ENCODE measurements around the gene HSPA13. TPM values are rescaled to one million over a fixed set of nuclear protein-coding genes. Genes with fewer than 3 reads are reported as not detected.

Gene HSPA13
- total RNA-seq, 1 donor from 2014 or later: 67.2 TPM

DNA sequence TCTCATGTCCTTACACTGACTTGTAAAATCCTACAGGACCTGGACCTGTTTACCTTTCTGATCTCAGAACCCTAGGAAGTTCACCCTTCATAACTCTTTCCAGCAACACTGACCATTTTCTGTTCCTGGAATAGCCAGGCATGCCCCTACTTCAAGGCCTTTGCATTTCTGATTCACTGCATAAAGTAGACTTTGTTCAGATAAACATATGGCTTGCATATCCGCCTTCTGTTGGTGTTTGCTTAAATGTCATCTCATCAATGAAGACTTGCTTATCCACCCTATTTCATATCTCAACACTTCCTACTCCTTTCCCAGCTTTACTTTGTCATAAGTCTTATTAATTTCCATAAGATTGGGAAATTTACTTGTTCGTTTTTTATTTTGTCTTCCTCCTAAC, 57.4 kb downstream of the HSPA13 start:
- no peak for FAIRE-seq
- no peaks in the 10 kb centered on the region for H3K36me3 ChIP-seq (ENCODE audit: insufficient read depth, low read length)

More for the DNA sequence above, 57.4 kb downstream of the HSPA13 start:
- Histone ChIP-seq H2AFZ (ENCODE audit: low read depth, low read length) (no peak overlapping the region), H4K20me1 (ENCODE audit: insufficient read depth, low read length) (no peaks in the 10 kb centered on the region), H3K4me2 (ENCODE audit: low read length) (no peak overlapping the region), H3K9ac (ENCODE audit: low read length) (no peak overlapping the region), H3K4me3 (ENCODE audit: insufficient read depth, low read depth, low read length) (no peak overlapping the region), H3K27ac (ENCODE audit: low read depth, low read length) (no peak overlapping the region), H3K4me1 (ENCODE audit: insufficient read depth, low read length) (no peaks in the 10 kb centered on the region), H3K27me3 (ENCODE audit: insufficient read depth, low read length) (no peaks in the 10 kb centered on the region), H3K9me3 (ENCODE audit: insufficient read depth, low read depth, low read length) (no peaks in the 10 kb centered on the region), H3K79me2 (ENCODE audit: insufficient read depth, low read length) (no peaks in the 10 kb centered on the region)
- Mint-ChIP-seq H3K27ac (ENCODE audit: unreplicated experiment) (no peak overlapping the region), H3K36me3 (ENCODE audit: low read depth, unreplicated experiment) (no peaks in the 10 kb centered on the region), H3K4me3 (ENCODE audit: unreplicated experiment) (no peak overlapping the region), H3K27me3 (ENCODE audit: low read depth, unreplicated experiment) (peaks cover 4% of the 10 kb centered on the region), H3K9me3 (ENCODE audit: unreplicated experiment) (peaks cover 5% of the 10 kb centered on the region), H3K4me1 (ENCODE audit: low read depth, unreplicated experiment) (no peaks in the 10 kb centered on the region)
- TF ChIP-seq EZH2 (IDR thresholded peaks at IDR 0.05; ENCODE audit: insufficient read depth, low read length): no peak
- TF ChIP-seq, protein P1, sequence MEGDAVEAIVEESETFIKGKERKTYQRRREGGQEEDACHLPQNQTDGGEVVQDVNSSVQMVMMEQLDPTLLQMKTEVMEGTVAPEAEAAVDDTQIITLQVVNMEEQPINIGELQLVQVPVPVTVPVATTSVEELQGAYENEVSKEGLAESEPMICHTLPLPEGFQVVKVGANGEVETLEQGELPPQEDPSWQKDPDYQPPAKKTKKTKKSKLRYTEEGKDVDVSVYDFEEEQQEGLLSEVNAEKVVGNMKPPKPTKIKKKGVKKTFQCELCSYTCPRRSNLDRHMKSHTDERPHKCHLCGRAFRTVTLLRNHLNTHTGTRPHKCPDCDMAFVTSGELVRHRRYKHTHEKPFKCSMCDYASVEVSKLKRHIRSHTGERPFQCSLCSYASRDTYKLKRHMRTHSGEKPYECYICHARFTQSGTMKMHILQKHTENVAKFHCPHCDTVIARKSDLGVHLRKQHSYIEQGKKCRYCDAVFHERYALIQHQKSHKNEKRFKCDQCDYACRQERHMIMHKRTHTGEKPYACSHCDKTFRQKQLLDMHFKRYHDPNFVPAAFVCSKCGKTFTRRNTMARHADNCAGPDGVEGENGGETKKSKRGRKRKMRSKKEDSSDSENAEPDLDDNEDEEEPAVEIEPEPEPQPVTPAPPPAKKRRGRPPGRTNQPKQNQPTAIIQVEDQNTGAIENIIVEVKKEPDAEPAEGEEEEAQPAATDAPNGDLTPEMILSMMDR (IDR thresholded peaks at IDR 0.05; ENCODE audit: insufficient read depth, low read depth, low read length): no peak
- no peak for DNase-seq (ENCODE audit: low read depth)

Other genes with a start within 250 kb of the HSPA13 start
- gene LIPI, start 172.2 kb downstream of the HSPA13 start, total RNA-seq: not detected in 2 replicates
- 2.6 and 3.4 TPM in 2 replicates for gene RBM11, start 167.0 kb downstream of the HSPA13 start, total RNA-seq
- gene SAMSN1, start 163.2 kb upstream of the HSPA13 start, total RNA-seq: 0.09 TPM in 1 of 2 replicates, not detected in the other

Data from astrocyte (in vitro differentiated cells and primary cell).